ENCODE measurements around the gene PDIA5. TPM values are rescaled to one million over a fixed set of nuclear protein-coding genes. Genes with fewer than 3 reads are reported as not detected.

Gene PDIA5
- total RNA-seq, 1 donor from 2014 or later = 29.4 TPM

DNA sequence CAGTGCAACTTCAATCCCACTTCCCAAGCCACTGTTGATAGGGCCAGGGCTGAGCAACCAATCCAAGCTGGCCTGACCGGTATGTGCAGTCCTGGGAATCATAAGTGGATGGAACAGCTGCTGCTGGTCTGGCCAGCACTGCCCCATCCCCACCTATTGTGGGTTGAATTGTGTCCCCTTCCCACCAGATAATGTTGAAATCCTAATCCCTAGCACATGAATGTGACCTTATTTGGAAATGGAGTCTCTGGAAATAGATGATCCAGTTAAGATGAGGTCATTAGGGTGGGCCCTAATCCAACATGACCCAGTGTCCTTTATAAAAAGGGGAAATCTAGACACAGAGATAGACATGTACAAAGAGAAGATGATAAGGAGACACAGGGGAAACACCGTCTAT is 13.7 kb upstream of the PDIA5 start:
- no peaks in the 10 kb centered on the region for H3K36me3 Mint-ChIP-seq (ENCODE audit: low read depth)
- no peak overlapping the region for H3K4me3 Mint-ChIP-seq
- peaks cover 23% of the 10 kb centered on the region for H3K27me3 Mint-ChIP-seq
- DNase-seq = no peak
- no peaks in the 10 kb centered on the region for H3K4me1 Mint-ChIP-seq
- intact Hi-C loops (cut with micrococcal nuclease) = no loop called here
- H3K27ac Mint-ChIP-seq = no peak overlapping the region
- no peaks in the 10 kb centered on the region for H3K9me3 Mint-ChIP-seq

DNA sequence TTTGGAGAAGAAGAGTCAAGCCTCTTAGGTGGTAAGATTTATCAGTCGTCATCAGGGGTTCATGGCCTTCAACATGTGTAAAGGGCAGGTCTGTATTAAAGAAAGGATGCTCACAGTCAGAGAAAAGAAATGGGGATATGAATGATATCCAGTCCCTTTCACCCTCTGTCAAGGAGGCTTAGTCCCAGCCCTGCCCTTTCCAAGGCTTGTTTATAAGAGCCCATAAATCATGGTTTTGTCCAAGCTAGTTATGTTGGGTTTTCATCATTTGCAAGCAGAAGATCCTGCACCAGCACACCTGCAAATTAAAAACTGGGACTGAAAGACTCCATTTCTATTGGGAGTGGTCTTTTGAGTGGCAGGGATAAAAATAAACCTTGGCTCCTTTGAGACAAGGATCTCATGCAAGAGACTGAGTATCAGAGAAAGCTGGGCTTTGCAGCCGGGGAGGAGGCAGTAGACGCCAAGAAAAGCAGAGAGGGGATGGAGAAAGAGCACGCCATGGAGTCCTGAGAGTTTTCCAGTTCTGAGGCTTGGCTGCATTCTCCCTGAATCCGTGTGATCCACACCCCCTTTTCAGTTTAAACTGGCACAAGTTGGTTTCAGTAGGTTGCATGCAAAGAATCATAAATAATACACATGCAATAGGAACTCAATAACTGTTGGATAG is 12.6 kb upstream of the PDIA5 start:
- H3K9me3 Mint-ChIP-seq = no peaks in the 10 kb centered on the region
- no peak overlapping the region for H3K4me3 Mint-ChIP-seq
- no peak for DNase-seq
- no peak overlapping the region for H3K27ac Mint-ChIP-seq
- peaks cover 20% of the 10 kb centered on the region for H3K27me3 Mint-ChIP-seq
- no peaks in the 10 kb centered on the region for H3K36me3 Mint-ChIP-seq (ENCODE audit: low read depth)
- intact Hi-C loops (cut with micrococcal nuclease) = no loop called here
- H3K4me1 Mint-ChIP-seq = no peaks in the 10 kb centered on the region

DNA sequence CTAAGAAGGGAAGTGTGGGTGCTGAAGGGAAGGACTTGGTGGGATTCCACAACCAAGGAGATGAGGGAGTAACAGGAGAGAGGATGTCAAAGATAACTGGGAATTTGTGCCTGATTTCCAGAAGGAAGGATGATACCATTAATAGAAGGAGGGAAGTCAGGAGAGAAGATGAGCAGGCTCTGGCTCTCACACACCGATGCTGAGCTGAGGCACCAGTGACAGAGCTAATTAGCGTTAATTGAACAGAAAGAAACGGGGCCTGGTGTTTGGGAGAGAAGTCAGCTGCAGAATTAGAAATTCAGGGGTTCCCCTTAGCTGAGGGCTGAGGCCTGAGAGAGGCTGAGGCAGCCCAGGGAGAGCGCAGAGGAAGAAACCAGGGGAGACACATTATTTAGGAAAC is 11.9 kb upstream of the PDIA5 start:
- intact Hi-C loops (cut with micrococcal nuclease) = no loop called here
- Mint-ChIP-seq H3K9me3 (no peaks in the 10 kb centered on the region), H3K4me1 (no peaks in the 10 kb centered on the region), H3K27me3 (peaks cover 20% of the 10 kb centered on the region), H3K4me3 (no peak overlapping the region), H3K36me3 (ENCODE audit: low read depth) (no peaks in the 10 kb centered on the region), H3K27ac (no peak overlapping the region)
- DNase-seq = no peak

DNA sequence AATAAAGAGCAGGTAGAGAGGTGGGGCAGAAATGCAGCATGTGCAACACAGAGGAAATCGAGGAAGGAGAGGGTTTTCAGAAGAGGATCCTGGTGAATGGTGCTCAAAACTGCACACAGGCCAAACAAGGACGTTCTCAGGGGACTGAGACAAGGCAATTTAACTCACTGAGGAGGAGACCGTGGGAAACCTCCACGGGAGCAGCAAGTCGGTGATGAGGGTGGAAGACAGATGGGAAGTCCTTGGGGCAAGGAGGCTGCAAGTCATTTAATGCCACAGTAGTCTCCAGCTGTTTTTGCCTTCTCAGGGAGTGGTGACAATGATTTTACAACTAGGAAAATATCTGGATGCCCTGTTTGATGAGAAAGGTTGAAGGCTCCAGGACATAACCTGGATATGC is 11.5 kb upstream of the PDIA5 start:
- DNase-seq = no peak
- H3K4me3 Mint-ChIP-seq = no peak overlapping the region
- intact Hi-C loops (cut with micrococcal nuclease) = no loop called here
- H3K9me3 Mint-ChIP-seq = no peaks in the 10 kb centered on the region
- no peak overlapping the region for H3K27ac Mint-ChIP-seq
- no peaks in the 10 kb centered on the region for H3K4me1 Mint-ChIP-seq
- peaks cover 23% of the 10 kb centered on the region for H3K27me3 Mint-ChIP-seq
- no peaks in the 10 kb centered on the region for H3K36me3 Mint-ChIP-seq (ENCODE audit: low read depth)

DNA sequence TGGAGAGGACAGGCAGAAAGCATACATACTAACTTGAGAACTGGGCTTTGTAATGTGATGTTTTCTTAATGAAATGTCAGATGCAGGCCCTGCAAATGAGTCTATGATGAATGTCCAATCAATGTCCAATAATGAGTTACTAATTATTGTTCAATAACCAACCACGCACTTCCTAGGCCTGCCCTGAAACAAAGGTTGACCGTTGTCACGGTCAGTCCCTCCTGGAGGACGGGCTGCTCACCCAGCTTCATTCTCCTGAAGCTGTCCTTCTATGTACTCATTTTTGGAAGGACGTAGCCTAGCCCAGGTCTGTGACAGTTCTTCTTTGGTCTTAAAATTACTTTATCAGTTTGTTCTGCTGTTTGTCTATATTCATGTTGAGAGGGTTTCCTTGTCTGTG is 8.3 kb upstream of the PDIA5 start:
- intact Hi-C loops (cut with micrococcal nuclease) = no loop called here
- Mint-ChIP-seq H3K9me3 (no peaks in the 10 kb centered on the region), H3K36me3 (ENCODE audit: low read depth) (no peaks in the 10 kb centered on the region), H3K4me1 (no peaks in the 10 kb centered on the region), H3K27ac (no peak overlapping the region), H3K4me3 (no peak overlapping the region), H3K27me3 (peaks cover 25% of the 10 kb centered on the region)
- DNase-seq = no peak

DNA sequence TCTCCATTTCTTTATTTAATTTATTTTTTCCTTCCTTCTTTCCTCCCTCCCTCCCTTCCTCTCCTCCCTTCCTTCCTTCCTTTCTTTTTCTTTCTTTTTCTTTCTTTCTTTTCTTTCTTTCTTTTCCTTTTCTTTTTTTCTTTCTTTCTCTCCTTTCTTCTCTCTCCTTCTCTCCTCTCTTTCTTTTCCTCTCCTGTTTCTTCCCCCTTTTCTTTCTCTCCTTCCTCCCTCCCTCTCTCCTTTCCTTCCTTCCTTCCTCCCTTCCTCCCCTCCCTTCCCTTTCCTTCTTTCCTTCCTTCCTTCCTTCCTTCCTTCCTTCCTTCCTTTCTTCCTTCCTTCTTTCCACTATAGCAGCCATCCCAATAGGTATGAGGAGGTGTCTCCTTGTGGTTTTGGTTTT is 6.8 kb upstream of the PDIA5 start:
- Mint-ChIP-seq H3K27me3 (peaks cover 16% of the 10 kb centered on the region), H3K27ac (no peak overlapping the region), H3K4me1 (peaks cover 9% of the 10 kb centered on the region), H3K9me3 (no peaks in the 10 kb centered on the region), H3K4me3 (no peak overlapping the region), H3K36me3 (ENCODE audit: low read depth) (no peaks in the 10 kb centered on the region)
- intact Hi-C loops (cut with micrococcal nuclease) = no loop called here
- DNase-seq = no peak

DNA sequence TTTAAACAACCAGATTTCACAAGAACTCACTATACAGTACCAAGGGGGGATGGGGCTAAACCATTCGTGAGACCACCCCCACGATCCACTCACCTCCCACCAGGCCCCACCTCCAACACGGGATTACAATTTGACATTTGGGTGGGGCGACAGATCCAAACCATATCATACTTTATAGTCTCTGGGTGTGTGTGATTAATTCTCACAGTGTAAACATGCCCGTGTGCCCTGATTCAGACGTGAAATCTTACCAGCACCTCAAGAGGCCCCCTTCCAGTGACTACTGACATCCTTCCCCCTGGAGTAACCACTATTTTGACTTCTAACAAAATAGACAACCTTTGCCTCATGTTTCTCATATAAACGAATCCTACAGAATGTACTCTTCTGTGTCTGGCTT is 5.0 kb upstream of the PDIA5 start:
- Mint-ChIP-seq H3K9me3 (no peaks in the 10 kb centered on the region), H3K36me3 (ENCODE audit: low read depth) (no peaks in the 10 kb centered on the region), H3K4me3 (no peak overlapping the region), H3K27ac (no peak overlapping the region), H3K4me1 (peaks cover 22% of the 10 kb centered on the region), H3K27me3 (peaks cover 13% of the 10 kb centered on the region)
- no peak for DNase-seq
- intact Hi-C loops (cut with micrococcal nuclease) = no loop called here

DNA sequence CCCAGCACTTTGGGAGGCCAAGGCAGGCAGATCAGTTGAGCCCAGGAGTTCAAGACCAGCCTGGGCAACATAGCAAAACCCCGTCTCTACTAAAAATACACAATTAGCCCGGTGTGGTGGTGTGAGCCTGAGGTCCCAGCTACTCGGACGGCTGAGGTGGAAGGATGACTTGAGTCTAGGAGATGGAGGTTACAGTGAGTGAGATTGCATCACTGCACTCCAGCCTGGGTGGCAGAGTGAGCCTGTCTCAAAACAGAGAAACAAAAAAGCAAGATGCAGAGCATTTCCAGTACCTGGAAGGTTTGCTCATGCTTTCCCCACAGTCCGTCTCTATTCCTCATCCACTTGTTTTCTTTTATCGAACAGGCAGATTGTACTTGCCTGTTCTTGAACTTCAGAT is 3.8 kb upstream of the PDIA5 start:
- intact Hi-C loops (cut with micrococcal nuclease) = no loop called here
- peaks cover 2% of the 10 kb centered on the region for H3K36me3 Mint-ChIP-seq (ENCODE audit: low read depth)
- H3K27me3 Mint-ChIP-seq = peaks cover 13% of the 10 kb centered on the region
- no peak for DNase-seq
- no peaks in the 10 kb centered on the region for H3K9me3 Mint-ChIP-seq
- H3K4me3 Mint-ChIP-seq = no peak overlapping the region
- H3K4me1 Mint-ChIP-seq = peaks cover 25% of the 10 kb centered on the region
- no peak overlapping the region for H3K27ac Mint-ChIP-seq

DNA sequence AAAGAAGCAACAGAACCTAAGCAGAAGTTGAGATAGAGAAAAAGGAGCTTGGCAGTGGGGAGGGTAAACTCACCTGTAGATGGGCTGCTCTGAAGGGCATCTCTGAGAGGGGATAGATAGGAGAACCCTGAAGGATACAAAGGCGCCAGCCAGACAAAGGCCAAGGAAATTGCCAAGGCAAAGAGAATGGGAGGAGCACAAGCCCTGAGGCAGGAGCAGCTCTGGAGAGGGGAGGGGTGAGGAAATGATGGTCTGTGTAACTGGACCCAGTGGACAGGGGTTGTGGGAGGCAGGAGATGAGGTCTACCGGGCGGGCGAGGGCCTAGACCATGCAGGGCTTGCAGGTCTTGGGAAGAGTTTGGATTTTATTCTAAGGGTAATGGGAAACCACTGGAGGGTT is 2.3 kb upstream of the PDIA5 start:
- Mint-ChIP-seq H3K4me1 (peaks cover 39% of the 10 kb centered on the region), H3K36me3 (ENCODE audit: low read depth) (peaks cover 3% of the 10 kb centered on the region), H3K9me3 (no peaks in the 10 kb centered on the region), H3K4me3 (peak overlapping the region; percentile 8), H3K27ac (no peak overlapping the region), H3K27me3 (peaks cover 13% of the 10 kb centered on the region)
- intact Hi-C loops (cut with micrococcal nuclease) = no loop called here
- no peak for DNase-seq

DNA sequence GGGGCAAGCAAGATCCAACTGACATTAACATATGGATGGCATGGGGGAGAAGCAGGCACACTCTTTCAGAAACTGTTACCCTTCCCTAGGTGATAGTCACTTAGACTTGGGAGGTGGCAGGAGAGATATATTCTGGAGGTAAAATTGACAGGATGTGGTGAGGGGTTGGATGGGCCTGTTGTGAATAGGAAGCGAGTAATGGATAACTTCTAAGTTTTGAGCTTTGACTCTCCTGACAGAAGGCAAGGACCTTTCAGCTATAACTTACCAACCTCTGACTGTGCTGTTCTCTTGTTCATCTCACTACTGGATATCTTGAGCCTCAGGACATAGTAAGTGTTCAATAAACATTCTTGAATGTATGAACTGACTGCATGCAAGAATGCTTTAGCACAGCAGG is 1.9 kb upstream of the PDIA5 start:
- Mint-ChIP-seq H3K9me3 (no peaks in the 10 kb centered on the region), H3K4me1 (peaks cover 40% of the 10 kb centered on the region), H3K27ac (no peak overlapping the region), H3K27me3 (peaks cover 13% of the 10 kb centered on the region), H3K36me3 (ENCODE audit: low read depth) (peaks cover 3% of the 10 kb centered on the region), H3K4me3 (no peak overlapping the region)
- DNase-seq = peak; percentile 69
- intact Hi-C loops (cut with micrococcal nuclease) = no loop called here

DNA sequence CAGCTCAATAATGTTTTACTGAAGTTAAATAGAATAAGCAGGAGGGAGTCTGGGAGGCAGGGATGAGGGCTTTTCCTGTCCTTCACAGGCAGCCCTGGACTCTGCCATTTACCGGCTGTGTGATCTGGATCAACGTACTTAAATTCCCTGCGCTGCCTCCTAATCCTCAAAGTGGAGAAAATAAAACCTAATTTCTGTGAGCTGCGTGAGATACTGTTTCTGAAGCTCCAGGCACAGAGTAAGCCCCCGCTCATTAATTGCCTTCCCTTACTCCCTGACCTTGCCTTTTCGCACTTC is 278 bp upstream of the PDIA5 start:
- no peaks in the 10 kb centered on the region for H3K9me3 Mint-ChIP-seq
- peaks cover 40% of the 10 kb centered on the region for H3K4me1 Mint-ChIP-seq
- H3K4me3 Mint-ChIP-seq = peak overlapping the region; percentile 95
- H3K27me3 Mint-ChIP-seq = peaks cover 2% of the 10 kb centered on the region
- intact Hi-C loops (cut with micrococcal nuclease) = no loop called here
- peak overlapping the region; percentile 75 for H3K27ac Mint-ChIP-seq
- peaks cover 3% of the 10 kb centered on the region for H3K36me3 Mint-ChIP-seq (ENCODE audit: low read depth)
- no peak for DNase-seq

DNA sequence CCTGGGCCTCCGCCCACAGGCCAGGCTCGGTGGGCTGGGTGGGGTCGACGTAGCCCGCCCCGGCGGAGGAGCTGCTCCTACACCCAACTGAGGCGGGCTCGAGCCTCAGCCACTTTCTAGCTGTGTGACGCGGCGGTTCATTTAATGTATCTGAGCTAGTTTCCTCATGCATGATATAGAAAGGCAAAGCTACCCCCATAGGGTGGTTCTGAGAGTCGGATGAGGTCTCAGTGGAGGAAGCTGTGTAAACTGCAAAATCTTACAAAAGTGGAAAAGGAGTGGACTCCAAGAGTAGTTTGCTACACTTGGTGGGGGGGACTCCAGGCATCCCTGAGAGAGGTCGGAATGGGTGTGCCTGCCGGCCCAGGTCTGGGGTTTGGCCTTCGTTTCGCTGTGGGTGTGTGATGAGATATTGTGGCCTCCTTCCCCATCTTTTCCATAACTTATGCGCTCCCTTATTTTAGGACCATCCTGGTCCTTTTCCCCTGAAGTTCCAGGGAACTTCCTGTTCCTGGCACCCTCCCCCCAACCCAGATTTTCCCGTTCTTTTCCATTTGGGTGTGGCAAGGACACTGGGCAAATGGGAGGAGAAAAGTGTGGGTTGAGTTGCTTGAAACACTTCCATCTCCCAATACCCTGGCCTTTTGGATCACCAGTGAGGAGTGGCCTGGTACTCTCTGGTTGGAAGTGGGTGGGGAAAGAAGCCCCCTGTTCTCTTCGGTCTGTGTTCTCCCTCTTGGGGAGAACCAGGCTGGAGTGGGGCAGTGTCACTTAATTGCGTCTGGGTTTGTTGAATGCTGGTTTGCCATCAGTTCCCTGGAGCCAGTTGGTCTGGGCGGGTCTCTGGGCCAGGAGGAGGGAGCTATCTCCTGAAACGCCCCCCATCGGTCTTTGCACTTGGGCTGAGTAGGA is 1.1 kb downstream of the PDIA5 start:
- Mint-ChIP-seq H3K27me3 (no peaks in the 10 kb centered on the region), H3K36me3 (ENCODE audit: low read depth) (peaks cover 5% of the 10 kb centered on the region), H3K9me3 (no peaks in the 10 kb centered on the region), H3K4me3 (peak overlapping the region; percentile 95), H3K4me1 (peaks cover 44% of the 10 kb centered on the region), H3K27ac (peak overlapping the region; percentile 40)
- peak; percentile 77 for DNase-seq
- intact Hi-C loops (cut with micrococcal nuclease) = loop anchor here (1.0 kb wide), 1 partner anchor 133 kb away; the partner anchor contains the start of gene SEC22A

DNA sequence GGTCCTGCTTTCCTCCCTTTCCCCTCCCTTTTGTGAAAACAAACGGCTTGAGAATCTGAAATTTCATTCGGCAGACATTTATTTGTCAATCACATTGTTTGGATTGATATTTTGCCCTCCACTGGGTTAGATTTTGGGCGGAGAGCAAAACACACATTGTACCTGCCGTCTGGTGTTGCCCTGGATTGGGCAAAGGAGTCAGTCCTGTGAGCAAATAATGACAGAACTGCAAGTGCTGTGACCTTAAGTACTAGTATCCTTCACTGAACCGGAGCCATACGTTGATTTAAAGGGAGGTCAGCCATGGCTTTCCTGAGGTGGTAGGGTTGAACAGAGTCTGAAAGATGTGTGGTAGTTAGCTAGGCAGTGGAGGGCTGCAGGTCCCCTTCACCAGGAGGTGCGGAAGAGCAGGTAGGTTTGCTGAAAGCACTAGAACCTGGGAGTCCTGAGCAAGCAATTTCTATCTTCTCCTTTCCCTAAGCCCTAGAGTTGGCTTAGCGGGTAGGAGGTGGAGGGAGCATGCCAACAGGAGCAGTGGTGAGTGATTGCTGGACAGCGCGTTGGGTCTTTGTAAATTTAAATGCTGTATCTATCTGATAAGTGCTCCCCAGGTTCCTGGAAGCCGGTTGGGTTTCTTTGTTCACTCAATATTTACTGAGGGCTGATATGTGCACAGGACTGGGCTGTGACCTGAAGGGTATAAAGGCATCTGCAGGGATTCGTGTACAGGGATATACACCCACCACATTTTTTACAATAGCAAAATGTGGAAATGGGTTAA is 2.0 kb downstream of the PDIA5 start:
- no peak for DNase-seq
- Mint-ChIP-seq H3K4me3 (peak overlapping the region; percentile 95), H3K4me1 (peaks cover 44% of the 10 kb centered on the region), H3K27ac (no peak overlapping the region), H3K27me3 (no peaks in the 10 kb centered on the region), H3K36me3 (ENCODE audit: low read depth) (peaks cover 6% of the 10 kb centered on the region), H3K9me3 (no peaks in the 10 kb centered on the region)
- intact Hi-C loops (cut with micrococcal nuclease) = no loop called here

DNA sequence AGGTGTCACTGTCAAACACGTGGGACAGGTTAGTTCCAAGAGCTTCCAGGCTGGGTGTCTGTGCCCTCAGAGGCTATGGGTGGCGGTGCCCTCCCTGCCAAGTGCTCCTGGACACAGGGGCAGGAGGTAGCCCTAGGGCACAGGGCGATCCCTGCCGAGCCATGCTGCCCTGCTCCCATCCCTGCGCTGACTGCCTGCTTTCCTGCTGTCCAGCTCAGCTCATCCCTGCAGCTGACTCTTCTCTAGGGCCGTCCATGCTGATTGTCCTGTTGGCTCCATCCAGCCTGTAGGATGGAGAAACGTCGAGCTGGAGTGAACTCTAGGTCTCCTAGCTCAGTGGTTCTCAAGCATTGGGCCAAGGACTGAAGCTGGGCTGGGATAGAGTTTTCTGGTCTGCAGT is 3.7 kb downstream of the PDIA5 start:
- DNase-seq = no peak
- no peaks in the 10 kb centered on the region for H3K27me3 Mint-ChIP-seq
- peaks cover 6% of the 10 kb centered on the region for H3K36me3 Mint-ChIP-seq (ENCODE audit: low read depth)
- no peak overlapping the region for H3K27ac Mint-ChIP-seq
- H3K4me1 Mint-ChIP-seq = peaks cover 36% of the 10 kb centered on the region
- no peaks in the 10 kb centered on the region for H3K9me3 Mint-ChIP-seq
- intact Hi-C loops (cut with micrococcal nuclease) = no loop called here
- H3K4me3 Mint-ChIP-seq = no peak overlapping the region
